22Rv1 (cell line): Measurements from ENCODE around the gene SCN4B.

Source experiments
- H3K27ac ChIP-seq: fragments of 450-650 bp; 2 replicates; pipeline ENCODE4 v1.5.1; 2017
- ZFX ChIP-seq: fragments of 450-650 bp; IDR thresholded peaks from 2 replicates; pipeline ENCODE4 v1.6.1; 2017; ENCODE audit warnings: antibody characterized with exemption, borderline replicate concordance
- TF ChIP-seq, protein P1 (sequence below): fragments of 450-650 bp; IDR thresholded peaks from 2 replicates; pipeline ENCODE4 v1.5.1; 2017; ENCODE audit warnings: mild to moderate bottlenecking

SCN4B gene

DNA sequence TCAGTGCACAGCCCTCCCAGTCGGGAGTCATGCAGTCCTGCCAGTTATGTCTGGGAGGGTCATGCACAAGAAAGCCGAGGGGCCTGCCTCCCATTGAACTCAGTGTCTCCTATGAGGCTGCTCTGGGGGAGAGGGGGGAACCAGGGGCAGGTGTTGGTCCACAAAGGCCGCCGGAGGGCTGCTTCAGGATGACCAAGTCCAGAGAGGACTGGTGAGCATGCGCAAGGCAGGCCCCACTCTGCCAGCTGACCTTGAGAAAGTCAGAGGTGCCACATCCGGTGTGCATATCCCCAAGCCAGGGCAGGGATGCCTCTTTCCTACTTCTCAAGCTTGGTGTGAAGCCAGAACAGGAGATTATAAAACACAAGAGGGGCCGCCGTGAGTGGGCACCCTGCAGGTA, 4.4 kb downstream of the SCN4B start:
- no peak for TF ChIP-seq ZFX
- TF ChIP-seq, protein P1, sequence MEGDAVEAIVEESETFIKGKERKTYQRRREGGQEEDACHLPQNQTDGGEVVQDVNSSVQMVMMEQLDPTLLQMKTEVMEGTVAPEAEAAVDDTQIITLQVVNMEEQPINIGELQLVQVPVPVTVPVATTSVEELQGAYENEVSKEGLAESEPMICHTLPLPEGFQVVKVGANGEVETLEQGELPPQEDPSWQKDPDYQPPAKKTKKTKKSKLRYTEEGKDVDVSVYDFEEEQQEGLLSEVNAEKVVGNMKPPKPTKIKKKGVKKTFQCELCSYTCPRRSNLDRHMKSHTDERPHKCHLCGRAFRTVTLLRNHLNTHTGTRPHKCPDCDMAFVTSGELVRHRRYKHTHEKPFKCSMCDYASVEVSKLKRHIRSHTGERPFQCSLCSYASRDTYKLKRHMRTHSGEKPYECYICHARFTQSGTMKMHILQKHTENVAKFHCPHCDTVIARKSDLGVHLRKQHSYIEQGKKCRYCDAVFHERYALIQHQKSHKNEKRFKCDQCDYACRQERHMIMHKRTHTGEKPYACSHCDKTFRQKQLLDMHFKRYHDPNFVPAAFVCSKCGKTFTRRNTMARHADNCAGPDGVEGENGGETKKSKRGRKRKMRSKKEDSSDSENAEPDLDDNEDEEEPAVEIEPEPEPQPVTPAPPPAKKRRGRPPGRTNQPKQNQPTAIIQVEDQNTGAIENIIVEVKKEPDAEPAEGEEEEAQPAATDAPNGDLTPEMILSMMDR = no peak

DNA sequence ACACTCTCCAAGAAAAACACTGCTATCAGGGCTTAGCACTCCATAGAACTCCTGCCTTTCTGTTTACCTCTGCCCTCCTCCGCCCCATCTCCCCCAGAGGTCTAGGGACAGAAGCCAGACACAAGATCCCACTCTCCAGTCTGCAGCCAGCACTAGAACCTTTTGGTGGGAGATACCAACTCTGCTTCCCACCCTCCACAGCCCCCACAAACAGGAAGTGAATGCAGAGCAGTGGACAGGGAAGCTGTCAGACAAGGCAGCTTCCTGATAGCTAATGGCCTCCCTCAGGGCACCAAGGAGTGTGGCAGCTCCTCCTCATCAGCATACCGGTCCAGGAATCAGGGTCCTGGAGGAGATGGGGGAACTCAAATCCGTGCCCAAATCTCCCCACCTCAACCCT, 5.1 kb downstream of the SCN4B start:
- no peak for TF ChIP-seq ZFX
- TF ChIP-seq, protein P1 = no peak
- no peak overlapping the region for H3K27ac ChIP-seq

More for the DNA sequence above, 4.4 kb downstream of the SCN4B start:
- H3K27ac ChIP-seq = no peak overlapping the region

DNA sequence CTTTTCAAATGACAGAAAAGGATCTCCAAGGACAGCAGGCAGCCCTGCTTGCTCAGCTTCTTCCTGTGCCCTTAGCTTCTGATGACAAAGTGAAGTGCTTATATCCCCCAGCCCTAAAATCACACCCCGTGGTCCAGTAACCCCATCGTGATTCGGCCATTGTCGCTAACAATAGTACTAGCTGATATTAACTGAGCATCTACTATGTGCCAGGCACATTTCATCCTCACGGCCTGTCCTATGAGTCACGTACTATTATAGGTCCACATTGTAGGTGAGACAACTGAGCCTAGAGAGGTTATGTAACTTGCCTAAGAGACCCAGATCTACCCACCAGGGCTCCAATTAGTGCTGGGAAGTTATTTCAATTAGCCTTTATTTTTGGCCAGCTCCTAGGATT, 6.1 kb downstream of the SCN4B start:
- TF ChIP-seq, protein P1 = no peak
- no peak for TF ChIP-seq ZFX
- no peak overlapping the region for H3K27ac ChIP-seq

DNA sequence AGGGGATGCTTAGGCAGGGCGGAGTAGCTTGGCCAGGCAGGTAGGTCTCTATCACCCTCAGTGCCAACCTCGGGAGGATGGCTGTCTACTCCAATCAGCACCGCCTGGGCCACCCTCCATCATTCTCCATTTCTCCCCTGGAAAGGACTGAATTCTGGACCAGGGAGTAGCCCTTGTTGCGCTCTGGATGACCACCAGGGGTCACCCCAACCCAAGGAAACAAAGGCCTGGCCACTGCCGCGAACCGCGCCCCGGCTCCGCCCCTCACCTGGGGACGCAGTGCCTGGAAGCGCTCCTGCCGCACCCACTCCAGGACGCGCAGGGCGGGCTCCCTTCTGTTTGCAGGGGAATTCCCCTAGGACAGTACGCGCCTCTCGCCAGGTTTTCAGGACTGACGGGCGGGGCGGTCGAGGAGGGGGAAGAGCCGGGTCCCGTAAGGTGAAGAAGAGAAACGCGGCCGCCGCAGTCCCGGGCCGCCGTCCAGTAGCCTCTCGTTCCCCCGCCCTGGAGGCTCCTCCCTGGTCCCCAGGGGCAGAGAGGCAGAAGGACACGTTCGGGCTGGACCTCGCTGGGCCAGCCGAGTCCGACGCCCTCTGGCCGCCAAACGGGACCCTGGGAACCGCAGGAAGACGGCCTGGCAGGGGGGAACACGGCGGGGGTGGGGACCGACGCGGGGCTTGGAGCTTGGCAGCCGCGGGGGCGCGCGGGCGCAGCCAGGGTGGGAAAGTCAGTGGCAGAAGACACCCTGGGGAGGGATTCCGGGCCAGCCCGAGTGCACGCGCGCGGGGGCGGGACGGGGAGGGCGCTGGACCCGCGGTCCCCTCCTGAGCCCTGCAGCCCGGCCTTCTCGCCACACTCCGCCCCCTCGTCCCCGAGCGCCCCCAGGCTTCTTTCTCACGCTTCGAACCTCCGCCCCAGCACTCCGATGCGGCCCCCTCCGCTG, 7.1 kb downstream of the SCN4B start:
- H3K27ac ChIP-seq = no peak overlapping the region
- TF ChIP-seq, protein P1 = peak; percentile 83
- TF ChIP-seq ZFX = no peak

DNA sequence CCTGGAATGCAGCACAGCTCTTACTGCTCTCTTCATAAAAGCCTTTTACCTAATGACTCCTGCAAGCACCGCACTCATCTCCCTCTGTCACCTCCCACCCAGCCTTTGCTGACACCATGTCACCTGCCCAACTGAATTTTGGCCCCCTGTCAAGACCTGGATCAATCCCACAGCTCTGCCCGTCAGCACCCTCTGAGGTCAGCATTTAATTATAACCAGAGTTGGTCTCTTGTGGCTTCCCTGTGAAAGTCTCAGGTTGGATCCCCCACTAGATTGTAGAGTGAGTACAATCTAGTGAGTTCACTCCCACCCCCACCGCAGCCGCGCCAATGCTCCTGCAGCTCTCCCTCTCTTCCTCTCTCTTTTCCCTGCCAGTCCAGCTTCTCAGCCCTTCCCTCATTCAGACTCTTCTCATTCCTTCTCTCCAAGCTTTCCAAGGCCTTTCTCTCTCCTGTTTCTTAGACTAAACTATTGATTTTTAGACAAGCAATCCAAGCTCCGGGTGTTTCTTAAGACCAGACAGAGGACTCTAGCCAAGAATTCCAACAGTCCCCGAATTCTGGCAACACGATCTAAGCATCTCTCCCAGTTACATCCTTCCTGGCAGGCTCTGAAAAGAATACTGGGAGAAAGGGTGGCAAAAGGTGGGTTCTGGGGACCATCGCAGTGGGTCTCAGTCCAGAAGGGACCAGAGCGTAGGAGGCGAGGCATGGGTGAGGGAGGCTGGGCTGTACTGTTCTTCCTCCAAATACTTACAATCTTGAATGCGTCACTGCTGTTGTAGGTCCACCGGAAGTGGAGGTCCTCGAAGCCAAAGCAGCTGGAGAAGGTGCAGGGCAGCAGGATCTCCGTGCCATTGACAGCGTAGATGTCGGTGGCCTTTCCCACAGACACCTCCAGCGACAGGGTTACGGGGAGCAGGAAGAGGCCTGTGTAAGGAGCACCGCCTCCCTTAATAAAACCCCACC, 8.0 kb downstream of the SCN4B start:
- TF ChIP-seq, protein P1 = no peak
- no peak for TF ChIP-seq ZFX
- no peak overlapping the region for H3K27ac ChIP-seq

DNA sequence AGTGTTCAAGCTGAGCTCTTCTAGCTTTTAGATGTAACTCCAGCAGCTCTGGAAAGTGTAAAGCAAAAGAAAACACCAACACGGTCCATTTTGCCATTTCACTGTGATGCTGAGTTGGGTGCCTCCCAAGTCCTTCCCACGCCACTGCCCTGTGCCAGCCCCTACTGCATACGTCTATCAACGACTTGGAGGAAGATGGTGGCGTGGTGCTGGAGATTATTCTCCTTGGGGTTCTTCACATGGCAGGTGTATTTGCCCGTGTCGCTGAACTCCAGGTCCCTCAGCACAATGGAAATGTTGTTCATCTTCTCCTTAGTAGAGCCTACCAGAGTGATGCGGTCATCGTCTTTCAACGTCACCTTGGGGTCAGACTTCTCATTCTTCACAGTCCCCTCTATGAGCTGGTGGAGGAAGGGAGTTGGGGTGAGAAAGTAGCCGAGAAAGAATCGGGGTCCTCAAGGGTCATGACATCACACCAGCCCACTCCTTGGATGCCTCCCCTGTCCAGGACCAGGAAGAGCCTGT, 8.9 kb downstream of the SCN4B start:
- no peak overlapping the region for H3K27ac ChIP-seq
- TF ChIP-seq ZFX = no peak
- TF ChIP-seq, protein P1 = no peak
